HepG2 (cell line): ENCODE results near the gene HTRA3.

Source experiments
- HMG20A ChIP-seq: IDR thresholded peaks from 2 replicates; pipeline ENCODE4 v1.6.1; 2016; ENCODE audit warnings: borderline replicate concordance
- SMAD9 ChIP-seq: sonication (generic); formaldehyde crosslinking; IDR thresholded peaks from 2 replicates; pipeline ENCODE4 v1.5.1; 2020; ENCODE audit warnings: mild to moderate bottlenecking, missing genetic modification reagents
- ZNF564 ChIP-seq: sonication (generic); formaldehyde crosslinking; IDR thresholded peaks from 2 replicates; pipeline ENCODE4 v1.8.1; 2023; ENCODE audit warnings: mild to moderate bottlenecking, missing genetic modification reagents

- no peak for TF ChIP-seq HMG20A (CRISPR knock-in tag)
- TF ChIP-seq ZNF564 (CRISPR knock-in tag), result no peak
- no peak for TF ChIP-seq SMAD9 (CRISPR knock-in tag)
Measured at GRCh38 chr4:8265171-8265929, 4.2 kb upstream of the HTRA3 start.
